Liver (tissue), 3 donors: ENCODE measurements around the gene USP46.

Experiments used
- FOXA1 ChIP-seq: IDR thresholded peaks from 2 replicates; pipeline ENCODE4 v1.6.1; 2016; ENCODE audit warnings: antibody characterized with exemption
- JUND ChIP-seq, 2 donors: IDR thresholded peaks; 2 replicates each; pipeline ENCODE4 v1.6.1; 2016; ENCODE audit warnings: antibody characterized with exemption in 2 of 2
- MAX ChIP-seq: IDR thresholded peaks from 2 replicates; pipeline ENCODE4 v1.6.1; 2016; ENCODE audit warnings: antibody characterized with exemption
- REST ChIP-seq: IDR thresholded peaks from 2 replicates; pipeline ENCODE4 v1.6.1; 2016; ENCODE audit warnings: antibody characterized with exemption, mild to moderate bottlenecking
- SP1 ChIP-seq: IDR thresholded peaks from 2 replicates; pipeline ENCODE4 v1.6.1; 2018; ENCODE audit warnings: antibody characterized with exemption, mild to moderate bottlenecking
- YY1 ChIP-seq: IDR thresholded peaks from 2 replicates; pipeline ENCODE4 v1.6.1; 2016; ENCODE audit warnings: antibody characterized with exemption, mild to moderate bottlenecking
- ZBTB33 ChIP-seq: IDR thresholded peaks from 2 replicates; pipeline ENCODE4 v1.6.1; 2016; ENCODE audit warnings: antibody characterized with exemption
- TF ChIP-seq, protein P1 (sequence below): fragments of 150-350 bp; IDR thresholded peaks from 2 replicates; pipeline ENCODE4 v1.5.1; 2017; ENCODE audit warnings: improper control_type of control experiment, low read depth, low read length; ENCODE audit not compliant: missing input control
- TF ChIP-seq, protein P2 (sequence below): IDR thresholded peaks from 2 replicates; pipeline ENCODE4 v1.6.1; 2016; ENCODE audit warnings: antibody characterized with exemption
- donor health status: healthy.
- donor health status: healthy.

DNA sequence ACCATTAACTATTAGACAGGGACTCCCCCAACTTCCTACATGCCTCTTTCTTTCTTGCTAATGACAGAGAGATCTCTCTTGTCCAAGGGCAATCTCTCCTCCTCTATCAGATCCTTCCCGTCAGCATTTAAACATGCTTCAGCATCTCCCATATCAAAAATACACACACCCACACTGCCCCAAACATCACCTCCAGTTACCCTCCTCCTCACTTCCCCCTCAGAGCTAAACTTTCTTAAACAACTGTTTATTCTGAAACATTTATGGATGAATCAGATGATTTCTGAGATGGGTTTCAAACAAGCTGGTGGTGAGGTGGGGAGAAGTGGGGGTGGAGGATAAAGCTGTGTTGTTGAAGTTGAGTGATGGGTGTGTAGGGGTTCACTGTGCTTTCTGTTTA is 23.5 kb downstream of the USP46 start:
- TF ChIP-seq, protein P1, sequence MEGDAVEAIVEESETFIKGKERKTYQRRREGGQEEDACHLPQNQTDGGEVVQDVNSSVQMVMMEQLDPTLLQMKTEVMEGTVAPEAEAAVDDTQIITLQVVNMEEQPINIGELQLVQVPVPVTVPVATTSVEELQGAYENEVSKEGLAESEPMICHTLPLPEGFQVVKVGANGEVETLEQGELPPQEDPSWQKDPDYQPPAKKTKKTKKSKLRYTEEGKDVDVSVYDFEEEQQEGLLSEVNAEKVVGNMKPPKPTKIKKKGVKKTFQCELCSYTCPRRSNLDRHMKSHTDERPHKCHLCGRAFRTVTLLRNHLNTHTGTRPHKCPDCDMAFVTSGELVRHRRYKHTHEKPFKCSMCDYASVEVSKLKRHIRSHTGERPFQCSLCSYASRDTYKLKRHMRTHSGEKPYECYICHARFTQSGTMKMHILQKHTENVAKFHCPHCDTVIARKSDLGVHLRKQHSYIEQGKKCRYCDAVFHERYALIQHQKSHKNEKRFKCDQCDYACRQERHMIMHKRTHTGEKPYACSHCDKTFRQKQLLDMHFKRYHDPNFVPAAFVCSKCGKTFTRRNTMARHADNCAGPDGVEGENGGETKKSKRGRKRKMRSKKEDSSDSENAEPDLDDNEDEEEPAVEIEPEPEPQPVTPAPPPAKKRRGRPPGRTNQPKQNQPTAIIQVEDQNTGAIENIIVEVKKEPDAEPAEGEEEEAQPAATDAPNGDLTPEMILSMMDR = no peak
- no peak for TF ChIP-seq REST
- no peak for TF ChIP-seq JUND (IDR thresholded peaks at IDR 0.05)
- TF ChIP-seq, protein P2, sequence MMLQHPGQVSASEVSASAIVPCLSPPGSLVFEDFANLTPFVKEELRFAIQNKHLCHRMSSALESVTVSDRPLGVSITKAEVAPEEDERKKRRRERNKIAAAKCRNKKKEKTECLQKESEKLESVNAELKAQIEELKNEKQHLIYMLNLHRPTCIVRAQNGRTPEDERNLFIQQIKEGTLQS = no peak
- TF ChIP-seq ZBTB33 = no peak
- TF ChIP-seq MAX = no peak
- TF ChIP-seq YY1 = no peak
- no peak for TF ChIP-seq FOXA1
- no peak for TF ChIP-seq SP1
